NCI-H345 treated with DMSO at 0.1 percent for 48 hours (cell line): ENCODE data around the gene NPPA.
"Not testable (repeated sequence)": the region's sequence is repeated elsewhere in the genome, so short reads cannot be mapped to it uniquely, and the experiment has no call there.

ENCODE experiments used
- DNase-seq: peaks from one replicate; lab custom pipeline; 2025; ENCODE audit not compliant: unreplicated experiment; lab: John Stamatoyannopoulos, UW

Gene NPPA

GRCh38 chr1:11847667-11848372, at the start of gene NPPA:
TSS of gene NPPA (minus strand) at chr1:11847783. CDS start at chr1:11847684, 99 bp downstream.
- peak; percentile 88 for DNase-seq

GRCh38 chr1:11894501-11894900, 46.9 kb upstream of the NPPA start:
- not testable (repeated sequence) for DNase-seq

- DNase-seq = peak; percentile 44
These were observed 46.3 kb upstream of the NPPA start for GRCh38 chr1:11893907-11894251.

- DNase-seq = no peak
These were observed 44.0 kb upstream of the NPPA start for GRCh38 chr1:11891433-11892186.

- DNase-seq = no peak
These were observed 41.3 kb upstream of the NPPA start for GRCh38 chr1:11888877-11889208.

GRCh38 chr1:11888206-11888876, 40.8 kb upstream of the NPPA start:
- DNase-seq = no peak

- no peak for DNase-seq
These were observed 40.1 kb upstream of the NPPA start for GRCh38 chr1:11887666-11888007.

- no peak for DNase-seq
These were observed 39.5 kb upstream of the NPPA start for GRCh38 chr1:11886986-11887665.

- no peak for DNase-seq
These were observed 38.3 kb upstream of the NPPA start for GRCh38 chr1:11885916-11886315.

GRCh38 chr1:11882814-11883538, 35.4 kb upstream of the NPPA start:
- DNase-seq = no peak

- DNase-seq = no peak
These were observed 34.3 kb upstream of the NPPA start for GRCh38 chr1:11881749-11882441.

GRCh38 chr1:11880911-11881748, 33.5 kb upstream of the NPPA start:
- DNase-seq = no peak

- no peak for DNase-seq
These were observed 32.6 kb upstream of the NPPA start for GRCh38 chr1:11880181-11880575.

- DNase-seq = no peak
These were observed 32.0 kb upstream of the NPPA start for GRCh38 chr1:11879311-11880180.

- no peak for DNase-seq
These were observed 31.3 kb upstream of the NPPA start for GRCh38 chr1:11878891-11879190.

GRCh38 chr1:11878081-11878890, 30.7 kb upstream of the NPPA start:
- DNase-seq = no peak

GRCh38 chr1:11877074-11877473, 29.5 kb upstream of the NPPA start:
- no peak for DNase-seq

- no peak for DNase-seq
These were observed 27.5 kb upstream of the NPPA start for GRCh38 chr1:11875094-11875493.
